Lower leg skin (tissue), 4 donors: Measurements from ENCODE around the gene CHMP4A. TPM values are rescaled to one million over a fixed set of nuclear protein-coding genes. Genes with fewer than 3 reads are reported as not detected.
"Not testable (repeated sequence)": the region's sequence is repeated elsewhere in the genome, so short reads cannot be mapped to it uniquely, and the experiment has no call there.

Source experiments
- DNase-seq, 2 donors: peaks; one replicate each; pipeline ENCODE4 v3.0.0-alpha.2; 2019; ENCODE audit warnings: low spot score in 2 of 2
- H3K4me3 ChIP-seq: fragments of 200-600 bp; sonication (generic); 2 replicates; pipeline ENCODE4 v1.5.1; 2017; ENCODE audit warnings: mild to moderate bottlenecking, low read depth; ENCODE audit not compliant: poor library complexity, severe bottlenecking
- CTCF ChIP-seq, 3 donors: fragments of 450-650 bp; IDR thresholded peaks; one replicate each; pipeline ENCODE4 v1.5.1; 2016; ENCODE audit warnings: antibody characterized with exemption in 3 of 3, mild to moderate bottlenecking in 3 of 3, moderate library complexity in 2 of 3
- POLR2A ChIP-seq, 2 donors: fragments of 450-650 bp; IDR thresholded peaks; one replicate each; pipeline ENCODE4 v1.6.1; 2016 to 2017; ENCODE audit warnings: antibody characterized with exemption in 2 of 2, mild to moderate bottlenecking in 1 of 2, moderate library complexity in 1 of 2
- WGBS, 2 donors: methylation state at CpG; one replicate each; pipeline ENCODE4 v1.1.5; 2018; 5-methylcytosine and 5-hydroxymethylcytosine counted together
- intact Hi-C: fragments of 100-400 bp; cut with DNase I; formaldehyde crosslinking; loops from one replicate; pipeline ENCODE4 v1.15.0; 2023; ENCODE audit warnings: low total_unique reads
- total RNA-seq, 4 donors: library from RNA; depleted of rRNA; stranded (reverse); fragments of >200 nt; gene quantifications; one replicate each; pipeline ENCODE4 v1.1.0, GENCODE V29; 2016

The CHMP4A gene
- total RNA-seq, 4 donors from 2014 or later, result 50.3 to 99.6 (median 68.1) TPM

GRCh38 chr14:24207104-24207551 lies 6.2 kb downstream of the CHMP4A start:
- WGBS, 2 donors, result 95 to 98% methylated on average over 5 of the region's 5 CpGs
- intact Hi-C loops, result no loop called here

GRCh38 chr14:24206260-24207103 lies 6.8 kb downstream of the CHMP4A start:
- WGBS, 2 donors, result 95 to 98% methylated on average over 11 of the region's 11 CpGs
- DNase-seq, result peak in 1 of 2 donors; percentile 78
- intact Hi-C loops, result no loop called here
- TF ChIP-seq POLR2A (IDR thresholded peaks at IDR 0.05), result no peak
- no peak for TF ChIP-seq CTCF (IDR thresholded peaks at IDR 0.05)
- H3K4me3 ChIP-seq, result no peak overlapping the region

More at GRCh38 chr14:24207104-24207551, 6.2 kb downstream of the CHMP4A start:
- no peak for TF ChIP-seq CTCF (IDR thresholded peaks at IDR 0.05)
- no peak for TF ChIP-seq POLR2A (IDR thresholded peaks at IDR 0.05)
- no peak overlapping the region for H3K4me3 ChIP-seq
- peak in 1 of 2 donors; percentile 46 for DNase-seq

- 91% methylated on average over 7 of the region's 7 CpGs for WGBS, 2 donors
- H3K4me3 ChIP-seq, result no peak overlapping the region
- no peak for TF ChIP-seq POLR2A (IDR thresholded peaks at IDR 0.05)
- no peak for TF ChIP-seq CTCF (IDR thresholded peaks at IDR 0.05)
- peak in 1 of 2 donors; percentile 20 for DNase-seq
- intact Hi-C loops, result no loop called here
These were observed 8.8 kb downstream of the CHMP4A start for GRCh38 chr14:24204163-24205146.

- H3K4me3 ChIP-seq, intact Hi-C loops: not testable (repeated sequence)
- WGBS, 2 donors, result 94 to 96% methylated on average over 16 of the region's 16 CpGs
- peak in 1 of 2 donors; percentile 64 for DNase-seq
These were observed 9.9 kb downstream of the CHMP4A start for GRCh38 chr14:24203249-24203886.

- DNase-seq, result peak in 1 of 2 donors; percentile 32
- WGBS, 2 donors, result 77 to 83% methylated on average over 8 of the region's 8 CpGs
- H3K4me3 ChIP-seq, intact Hi-C loops: not testable (repeated sequence)
These were observed 10.8 kb downstream of the CHMP4A start for GRCh38 chr14:24202538-24202937.

GRCh38 chr14:24198814-24199524 lies 14.3 kb downstream of the CHMP4A start:
- intact Hi-C loops, result no loop called here
- DNase-seq, result no peak
- TF ChIP-seq CTCF (IDR thresholded peaks at IDR 0.05) (no peak), POLR2A (IDR thresholded peaks at IDR 0.05) (no peak)
- no peak overlapping the region for H3K4me3 ChIP-seq
- 88 to 94% methylated on average over 7 of the region's 7 CpGs for WGBS, 2 donors
